Measurements from ENCODE around the gene ADARB1. TPM values are rescaled to one million over a fixed set of nuclear protein-coding genes. Genes with fewer than 3 reads are reported as not detected.

ADARB1 gene
- total and polyA plus RNA-seq, 9 of the 15 experiments (the other 6 are each of a cell fraction or from before 2014, with no cell fraction given), result 6.7 to 16.0 (median 8.3) TPM

- no peak for TF ChIP-seq ARHGAP35 (IDR thresholded peaks at IDR 0.05; ENCODE audit: partially characterized antibody)
- no peak for TF ChIP-seq ZNF280A (IDR thresholded peaks at IDR 0.05; ENCODE audit: low read depth, partially characterized antibody)
- TF ChIP-seq ZNF57 (CRISPR knock-in tag; IDR thresholded peaks at IDR 0.05), result peak; percentile 94
- TF ChIP-seq RNF2 (IDR thresholded peaks at IDR 0.05), result no peak
- TF ChIP-seq, protein P1, sequence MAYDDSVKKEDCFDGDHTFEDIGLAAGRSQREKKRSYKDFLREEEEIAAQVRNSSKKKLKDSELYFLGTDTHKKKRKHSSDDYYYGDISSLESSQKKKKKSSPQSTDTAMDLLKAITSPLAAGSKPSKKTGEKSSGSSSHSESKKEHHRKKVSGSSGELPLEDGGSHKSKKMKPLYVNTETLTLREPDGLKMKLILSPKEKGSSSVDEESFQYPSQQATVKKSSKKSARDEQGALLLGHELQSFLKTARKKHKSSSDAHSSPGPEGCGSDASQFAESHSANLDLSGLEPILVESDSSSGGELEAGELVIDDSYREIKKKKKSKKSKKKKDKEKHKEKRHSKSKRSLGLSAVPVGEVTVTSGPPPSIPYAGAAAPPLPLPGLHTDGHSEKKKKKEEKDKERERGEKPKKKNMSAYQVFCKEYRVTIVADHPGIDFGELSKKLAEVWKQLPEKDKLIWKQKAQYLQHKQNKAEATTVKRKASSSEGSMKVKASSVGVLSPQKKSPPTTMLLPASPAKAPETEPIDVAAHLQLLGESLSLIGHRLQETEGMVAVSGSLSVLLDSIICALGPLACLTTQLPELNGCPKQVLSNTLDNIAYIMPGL (CRISPR knock-in tag; IDR thresholded peaks at IDR 0.05), result no peak
- no peak for TF ChIP-seq MXI1 (IDR thresholded peaks at IDR 0.05; ENCODE audit: low read depth, low read length)
- peak; percentile 100 for TF ChIP-seq HNRNPUL1 (IDR thresholded peaks at IDR 0.05; ENCODE audit: low read length)
- TF ChIP-seq ZNF24 (IDR thresholded peaks at IDR 0.05), result peak; percentile 43; the same call in 1 of the 2 replicates
- no peak for TF ChIP-seq CBFA2T3 (IDR thresholded peaks at IDR 0.05)
- TF ChIP-seq GTF2F1 (IDR thresholded peaks at IDR 0.05; ENCODE audit: low read depth, low read length), result no peak
- TF ChIP-seq POLR2H (tag; IDR thresholded peaks at IDR 0.05; ENCODE audit: low read depth), result no peak; the same call in 1 of the 2 replicates
- TF ChIP-seq TCFL5 (CRISPR knock-in tag; conservative IDR thresholded peaks at IDR 0.05), result peak; percentile 33; the same call in 1 of the 2 replicates
- TF ChIP-seq MAFG (tag; conservative IDR thresholded peaks at IDR 0.05), result no peak
- TF ChIP-seq MTA3 (IDR thresholded peaks at IDR 0.05; ENCODE audit: borderline replicate concordance), result peak; percentile 28
- peak; percentile 96 for TF ChIP-seq ZNF436 (CRISPR knock-in tag; IDR thresholded peaks at IDR 0.05)
- TF ChIP-seq ZNF511 (CRISPR knock-in tag; IDR thresholded peaks at IDR 0.05), result no peak
- no peak for TF ChIP-seq GATA2 (CRISPR knock-in tag; IDR thresholded peaks at IDR 0.05)
- 0 out of 2 replicates have a peak, but pooled peaks have one; percentile 70 for TF ChIP-seq NR4A1 (CRISPR knock-in tag; IDR thresholded peaks at IDR 0.05)
- no peak for TF ChIP-seq NR4A1 (tag; IDR thresholded peaks at IDR 0.05)
- TF ChIP-seq MTF1 (CRISPR knock-in tag; IDR thresholded peaks at IDR 0.05; ENCODE audit: borderline replicate concordance), result no peak
- peak; percentile 99 for TF ChIP-seq ILF3 (IDR thresholded peaks at IDR 0.05; ENCODE audit: borderline replicate concordance)
- peak; percentile 97 for TF ChIP-seq HNRNPL (IDR thresholded peaks at IDR 0.05; ENCODE audit: low read depth, low read length)
- TF ChIP-seq TAF1 (IDR thresholded peaks at IDR 0.05; ENCODE audit: control insufficient read depth, extremely low read depth, insufficient read depth, low read length, severe bottlenecking), result peak; percentile 49
- TF ChIP-seq, protein P2, sequence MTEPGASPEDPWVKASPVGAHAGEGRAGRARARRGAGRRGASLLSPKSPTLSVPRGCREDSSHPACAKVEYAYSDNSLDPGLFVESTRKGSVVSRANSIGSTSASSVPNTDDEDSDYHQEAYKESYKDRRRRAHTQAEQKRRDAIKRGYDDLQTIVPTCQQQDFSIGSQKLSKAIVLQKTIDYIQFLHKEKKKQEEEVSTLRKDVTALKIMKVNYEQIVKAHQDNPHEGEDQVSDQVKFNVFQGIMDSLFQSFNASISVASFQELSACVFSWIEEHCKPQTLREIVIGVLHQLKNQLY (CRISPR knock-in tag; conservative IDR thresholded peaks at IDR 0.05), result peak in 1 of 2 experiments; percentile 92; a peak in 2 of 4 replicates
- TF ChIP-seq ZNF212 (CRISPR knock-in tag; IDR thresholded peaks at IDR 0.05), result peak; percentile 92
- no peak for TF ChIP-seq CBX3 (IDR thresholded peaks at IDR 0.05; ENCODE audit: borderline replicate concordance in 1 of 2, low read length in 2 of 2)
Measured at GRCh38 chr21:45074048-45074817, at the start of gene ADARB1 (continued).

Data from K562 (cell line).